AG09309 (cell line): ENCODE measurements around the gene KIF6.

ENCODE experiments used
- DNase-seq: peaks from one replicate; pipeline ENCODE4 v3.0.0-alpha.2; 2010; ENCODE audit warnings: low read depth
- H3K4me3 ChIP-seq: 2 replicates; pipeline ENCODE4 v1.5.1; 2011; ENCODE audit warnings: mild to moderate bottlenecking, low read depth, low read length, moderate library complexity; ENCODE audit not compliant: control insufficient read depth
- CTCF ChIP-seq: IDR thresholded peaks from 2 replicates; pipeline ENCODE4 v1.5.1; 2011; ENCODE audit warnings: mild to moderate bottlenecking, low read depth, low read length, inconsistent platforms; ENCODE audit not compliant: insufficient read depth, control insufficient read depth; ENCODE audit errors: missing control alignments

The KIF6 gene

GRCh38 chr6:39530201-39530759, 194.9 kb downstream of the KIF6 start:
- no peak for TF ChIP-seq CTCF
- DNase-seq, result peak; percentile 10
- peak overlapping the region; percentile 29 for H3K4me3 ChIP-seq

- TF ChIP-seq CTCF, result no peak
- H3K4me3 ChIP-seq, result no peak overlapping the region
- DNase-seq, result no peak
Observed at GRCh38 chr6:39527792-39528564, 197.2 kb downstream of the KIF6 start.

- TF ChIP-seq CTCF, result no peak
Observed at GRCh38 chr6:39524007-39524406, 201.2 kb downstream of the KIF6 start.

GRCh38 chr6:39521958-39522357, 203.2 kb downstream of the KIF6 start:
- no peak overlapping the region for H3K4me3 ChIP-seq
- no peak for DNase-seq
- no peak for TF ChIP-seq CTCF

More at GRCh38 chr6:39524007-39524406, 201.2 kb downstream of the KIF6 start:
- H3K4me3 ChIP-seq, result no peak overlapping the region
- DNase-seq, result no peak

GRCh38 chr6:39520916-39521315, 204.3 kb downstream of the KIF6 start:
- no peak overlapping the region for H3K4me3 ChIP-seq
- no peak for TF ChIP-seq CTCF
- no peak for DNase-seq

- no peak for DNase-seq
- TF ChIP-seq CTCF, result no peak
- H3K4me3 ChIP-seq, result no peak overlapping the region
Observed at GRCh38 chr6:39520411-39520810, 204.8 kb downstream of the KIF6 start.
